ENCODE results near the gene CIT.
"Not testable (repeated sequence)": the region's sequence is repeated elsewhere in the genome, so short reads cannot be mapped to it uniquely, and the experiment has no call there.

Gene CIT

GRCh38 chr12:119740830-119741229 is 136.3 kb downstream of the CIT start:
- no peak for DNase-seq (ENCODE audit: low read depth)

DNA sequence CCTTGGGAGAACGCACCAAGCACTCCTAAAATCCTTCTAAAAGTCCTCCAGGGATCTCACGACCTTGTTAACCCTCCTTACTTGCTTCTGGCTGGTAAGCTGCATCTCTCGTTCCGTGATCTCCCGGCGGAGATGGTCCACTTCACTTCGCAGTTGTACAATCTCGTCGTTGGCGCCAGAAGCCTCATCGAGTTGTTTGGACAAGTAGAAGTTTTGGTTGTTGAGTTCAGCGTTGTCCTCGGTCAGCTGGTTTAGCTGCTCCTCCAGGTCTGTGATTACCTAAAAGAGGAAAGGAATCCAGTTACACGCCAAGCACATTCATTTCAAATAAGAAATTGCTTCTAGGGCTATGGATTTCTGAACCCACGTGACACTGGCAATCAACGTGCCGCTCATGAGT is 142.0 kb downstream of the CIT start:
- DNase-seq (ENCODE audit: low read depth) = no peak

DNA sequence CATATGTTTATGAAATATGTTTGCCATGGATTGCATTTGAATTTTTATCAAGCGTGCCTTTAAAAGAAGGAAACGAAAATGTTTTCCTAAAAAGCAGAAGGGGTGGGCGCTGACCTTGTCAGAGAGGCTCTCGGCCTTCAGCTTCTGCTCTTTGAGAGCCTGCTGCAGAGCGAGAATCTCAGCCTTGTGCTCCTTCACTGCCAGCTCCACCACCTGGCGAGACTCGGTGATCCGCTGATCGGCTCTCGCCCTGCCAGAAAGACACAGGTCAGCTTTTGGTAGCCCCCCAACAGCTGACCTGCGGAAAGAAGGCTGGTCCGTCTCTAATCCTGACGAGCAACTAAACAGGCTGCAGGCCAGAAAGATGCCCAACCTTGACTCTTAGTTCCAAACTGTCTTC is 146.7 kb downstream of the CIT start:
- no peak for DNase-seq (ENCODE audit: low read depth)

DNA sequence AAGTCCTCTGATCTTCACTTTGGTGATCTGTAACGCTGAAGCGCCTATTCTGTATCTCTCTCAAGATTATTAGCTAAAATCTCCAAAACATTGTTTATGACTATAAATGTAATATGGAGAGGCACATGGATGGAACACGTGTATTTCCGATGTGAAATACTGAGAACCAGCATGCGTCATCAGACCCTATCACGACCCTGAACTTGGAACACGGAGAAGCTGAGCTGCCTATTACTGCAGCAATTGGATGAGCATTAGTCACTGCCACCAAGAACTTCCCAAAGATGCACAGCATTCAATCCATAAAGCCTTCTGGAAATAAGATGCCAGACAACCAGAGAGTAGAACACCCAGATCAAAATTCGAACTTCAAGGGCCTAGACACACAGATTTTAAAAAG is 147.2 kb downstream of the CIT start:
- no peak for DNase-seq (ENCODE audit: low read depth)

DNA sequence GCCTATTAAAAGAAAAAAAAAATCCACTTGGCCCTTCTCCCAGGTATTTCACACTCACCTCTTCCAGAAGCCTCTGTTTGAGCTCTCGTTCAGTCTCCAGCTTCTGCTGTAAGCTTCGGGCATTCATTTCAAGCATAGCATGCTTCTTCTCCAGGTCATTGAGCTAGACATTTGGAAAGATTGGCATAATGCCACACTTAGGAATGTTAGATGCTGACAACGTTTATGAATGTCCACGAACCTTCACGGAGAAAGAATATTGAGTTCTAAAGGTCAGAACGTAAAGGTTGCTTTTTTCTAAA is 148.7 kb downstream of the CIT start:
- DNase-seq (ENCODE audit: low read depth) = no peak

- DNase-seq (ENCODE audit: low read depth) = no peak
These were observed 149.3 kb downstream of the CIT start for GRCh38 chr12:119727600-119728443.

DNA sequence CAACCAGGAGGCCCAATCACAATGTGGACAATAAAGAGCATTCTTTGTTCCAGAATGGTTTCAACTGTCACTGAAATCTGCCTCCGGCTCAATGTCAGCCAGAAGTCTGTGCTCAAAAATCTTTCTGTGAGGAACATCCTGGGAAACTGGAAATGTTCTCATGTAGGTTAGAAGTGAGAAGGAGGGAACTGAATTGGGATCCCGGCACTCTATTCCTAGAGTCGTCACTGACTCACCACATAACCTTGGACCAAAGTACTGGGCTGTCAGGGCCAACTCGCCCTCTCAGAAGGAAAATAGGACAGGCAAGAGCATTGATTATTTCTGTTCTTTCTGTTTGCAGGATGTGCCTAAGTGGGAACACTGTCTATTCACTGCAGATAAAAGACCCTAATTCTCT is 151.6 kb downstream of the CIT start:
- no peak for DNase-seq (ENCODE audit: low read depth)

DNA sequence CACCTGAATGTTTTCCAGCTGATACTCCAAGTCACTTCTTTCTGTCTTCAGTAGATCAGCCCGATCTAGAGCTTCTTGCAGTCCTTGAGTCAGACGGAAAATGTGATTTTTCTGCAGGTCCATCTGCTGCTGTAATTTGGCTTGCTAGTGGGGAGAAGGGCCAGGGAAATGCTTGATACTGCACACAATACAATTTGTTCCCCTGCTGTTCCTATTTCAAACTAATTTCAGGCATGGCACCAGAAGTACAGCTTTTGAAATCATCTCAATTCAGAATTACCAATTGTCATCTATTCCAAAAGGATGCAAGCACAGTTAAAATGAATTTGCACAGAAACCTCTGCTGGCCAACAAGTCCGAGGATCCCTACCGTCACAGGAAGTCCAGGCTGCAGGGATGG is 155.8 kb downstream of the CIT start:
- DNase-seq (ENCODE audit: low read depth) = no peak

DNA sequence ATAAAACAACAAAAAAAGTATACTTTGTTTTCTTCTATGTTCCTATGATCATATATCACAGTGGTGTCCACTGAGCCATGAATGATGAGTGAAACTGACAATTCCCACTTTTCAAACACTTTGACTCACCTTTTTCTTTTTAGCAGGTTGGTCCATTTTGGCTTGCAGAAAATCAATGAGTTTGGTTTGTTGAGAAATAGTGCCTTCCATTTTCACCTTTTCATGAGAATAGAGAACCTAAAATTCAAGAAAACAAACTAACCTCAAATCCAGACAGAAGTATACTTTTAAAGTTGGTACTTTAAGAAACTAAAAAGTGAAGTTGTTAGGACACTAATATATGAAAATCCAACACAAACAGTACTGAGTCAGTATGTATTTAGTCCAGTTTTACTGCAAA is 156.8 kb downstream of the CIT start:
- no peak for DNase-seq (ENCODE audit: low read depth)

GRCh38 chr12:119718141-119718540 is 159.0 kb downstream of the CIT start:
- no peak for DNase-seq (ENCODE audit: low read depth)

GRCh38 chr12:119715268-119715620 is 161.9 kb downstream of the CIT start:
- DNase-seq (ENCODE audit: low read depth) = no peak

GRCh38 chr12:119714614-119715267 is 162.4 kb downstream of the CIT start:
- DNase-seq (ENCODE audit: low read depth) = no peak

DNA sequence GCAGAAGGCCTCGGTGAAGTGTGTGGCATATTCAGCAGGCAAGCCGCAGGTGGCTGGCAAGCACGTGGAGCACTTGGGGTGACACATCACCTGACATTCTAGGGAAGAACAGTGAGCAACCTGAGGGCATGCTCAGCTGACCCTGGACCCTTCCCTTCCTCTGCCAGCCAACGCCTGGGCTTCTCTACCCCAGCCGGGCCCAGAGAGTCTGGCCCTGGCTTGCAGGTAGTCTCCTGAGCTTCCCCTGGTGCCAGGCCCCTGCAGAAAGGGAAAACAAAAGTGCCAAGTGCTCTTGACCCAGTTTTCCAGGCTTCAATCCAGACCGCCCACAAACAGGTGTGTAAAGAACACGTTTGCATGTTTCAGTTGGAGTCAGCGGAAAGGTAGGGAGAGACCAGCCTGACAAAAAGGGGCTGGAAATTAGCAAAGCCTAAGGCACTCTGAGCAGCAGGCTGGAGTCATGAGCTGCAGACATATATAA is 163.5 kb downstream of the CIT start:
- no peak for DNase-seq (ENCODE audit: low read depth)

DNA sequence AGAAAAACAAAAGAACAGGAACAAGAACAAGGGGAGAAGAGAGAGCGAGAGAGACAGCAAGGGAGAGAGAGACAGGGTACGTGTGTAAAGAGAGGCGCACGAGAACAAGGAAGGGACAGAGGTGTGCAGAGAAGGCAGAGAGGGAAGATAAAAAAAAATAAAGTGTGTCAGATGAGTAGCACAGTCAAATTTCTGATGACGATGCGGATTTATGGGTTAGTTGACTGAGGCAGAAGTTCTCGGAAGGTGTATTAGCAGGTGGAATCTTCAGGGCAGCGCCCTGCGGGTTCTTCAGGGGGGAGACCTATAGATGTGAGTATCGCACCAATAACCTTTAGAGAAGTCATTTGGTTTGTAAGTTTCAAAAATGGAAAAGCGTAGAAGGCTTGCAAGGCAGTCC is 164.4 kb downstream of the CIT start:
- DNase-seq (ENCODE audit: low read depth) = no peak

- no peak for DNase-seq (ENCODE audit: low read depth)
These were observed 165.4 kb downstream of the CIT start for GRCh38 chr12:119711693-119712092.

DNA sequence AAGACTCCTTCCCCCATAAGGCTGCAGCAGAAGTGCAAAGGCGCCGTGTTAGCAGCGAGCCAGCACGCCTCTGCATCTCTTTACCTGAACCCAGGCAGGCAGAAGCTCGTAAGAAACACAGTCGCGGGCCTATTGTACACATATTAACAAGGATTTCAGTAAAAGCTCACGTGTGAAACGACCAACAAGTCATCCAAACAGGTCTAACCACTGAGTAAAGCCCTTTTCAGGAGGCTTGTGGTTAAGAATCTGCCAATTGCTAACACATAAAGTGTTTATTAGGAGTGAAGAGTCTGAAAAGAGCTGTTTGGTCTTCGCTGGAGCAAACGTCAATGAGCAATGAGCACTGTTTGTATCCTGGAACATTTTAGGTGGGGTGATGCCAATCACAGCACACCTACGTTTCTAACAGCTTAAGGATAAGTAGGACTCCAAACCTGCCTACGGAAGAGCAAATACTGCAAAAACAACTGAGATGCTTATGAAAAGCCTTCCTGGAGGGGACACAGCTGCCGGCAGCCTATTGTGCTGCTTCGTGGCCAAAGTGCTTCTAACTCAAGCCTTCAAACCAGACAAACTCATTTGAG is 166.1 kb downstream of the CIT start:
- DNase-seq (ENCODE audit: low read depth) = no peak

DNA sequence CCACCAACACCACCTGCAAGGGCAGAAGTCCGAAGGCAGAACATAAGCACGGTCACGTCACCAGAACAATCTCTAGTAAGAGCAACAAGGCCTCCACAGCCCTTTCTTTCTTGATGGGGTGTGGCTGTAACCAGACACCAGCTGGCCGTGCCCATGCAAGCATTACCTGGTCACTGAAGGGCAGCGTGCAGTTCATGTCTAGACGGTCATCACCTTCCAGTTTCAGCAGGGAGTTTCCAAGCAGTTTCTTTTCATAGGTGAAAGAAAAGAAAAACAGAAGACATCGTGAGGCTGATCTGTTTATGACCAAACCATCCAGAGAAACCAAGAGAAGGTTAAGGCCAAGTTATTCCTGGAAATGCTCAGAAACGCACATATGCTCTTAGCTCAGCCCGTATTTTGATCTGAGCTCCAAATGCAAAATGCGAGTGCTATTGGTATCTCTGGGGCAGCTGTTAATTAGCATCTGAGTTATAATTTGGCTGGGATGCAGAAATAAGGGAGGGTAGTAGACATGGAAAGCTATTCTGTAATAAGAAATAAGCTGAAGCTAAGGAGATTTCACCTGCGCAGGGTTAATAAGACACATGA is 166.7 kb downstream of the CIT start:
- no peak for DNase-seq (ENCODE audit: low read depth)

DNA sequence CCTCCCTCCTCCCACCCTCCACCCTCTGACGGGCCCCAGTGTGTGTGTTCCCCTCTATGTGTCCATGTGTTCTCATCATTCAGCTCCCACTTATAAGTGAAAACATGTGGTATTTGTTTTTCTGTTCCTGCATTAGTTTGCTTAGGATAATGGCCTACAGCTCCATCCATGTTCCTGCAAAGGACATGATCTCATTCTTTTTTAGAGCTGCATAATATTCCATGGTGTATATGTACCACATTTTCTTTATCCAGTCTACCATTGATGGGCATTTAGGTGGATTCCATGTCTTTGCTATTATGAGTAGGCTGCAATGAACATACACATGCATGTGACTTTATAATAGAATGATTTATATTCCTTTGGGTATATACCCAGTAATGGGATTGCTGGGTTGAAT is 170.7 kb downstream of the CIT start:
- not testable (repeated sequence) for DNase-seq (ENCODE audit: low read depth)

DNA sequence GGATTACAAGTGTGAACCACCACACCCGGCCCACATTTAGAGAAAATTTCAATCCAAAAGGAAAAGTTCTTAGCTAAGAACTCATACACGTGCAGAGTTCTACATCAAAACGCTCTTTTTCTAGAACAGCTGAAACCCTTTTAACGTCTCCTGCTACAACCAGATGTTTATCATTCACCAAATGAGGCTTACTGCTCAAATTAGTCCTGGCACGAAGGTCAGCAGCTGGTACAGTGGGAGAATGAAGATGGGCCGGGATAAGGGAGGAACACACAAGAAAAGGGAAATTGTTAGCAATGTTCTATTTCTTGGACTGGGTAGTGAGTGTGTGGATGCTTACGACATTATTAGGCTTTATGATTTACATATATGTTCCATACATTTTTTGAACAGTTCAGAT is 171.9 kb downstream of the CIT start:
- DNase-seq (ENCODE audit: low read depth) = no peak

GRCh38 chr12:119704065-119704747 is 172.9 kb downstream of the CIT start:
- DNase-seq (ENCODE audit: low read depth) = no peak

DNA sequence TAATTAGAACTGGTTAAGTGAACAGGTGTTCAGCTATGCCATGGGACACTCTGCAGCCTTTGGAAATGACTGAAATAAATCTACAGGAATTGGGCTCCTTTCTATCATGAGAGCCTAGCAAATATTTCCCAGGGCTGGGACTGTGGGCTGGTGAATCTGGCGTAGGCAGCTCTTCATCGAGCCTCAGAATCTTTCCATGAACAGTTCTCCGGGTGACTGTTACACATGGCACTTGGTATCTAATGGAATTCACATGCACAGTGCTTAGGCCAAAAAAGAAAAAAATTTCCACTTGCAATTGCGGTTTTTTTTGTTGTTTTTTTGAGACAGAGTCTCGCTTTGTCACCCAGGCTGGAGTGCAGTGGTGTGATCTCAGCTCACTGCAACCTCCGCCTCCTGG is 177.0 kb downstream of the CIT start:
- DNase-seq (ENCODE audit: low read depth) = no peak

- DNase-seq (ENCODE audit: low read depth) = no peak
These were observed 177.8 kb downstream of the CIT start for GRCh38 chr12:119699199-119699760.
